SK-N-SH treated with all-trans-retinoic acid at 6 μM for 48 hours (cell line): Measurements from ENCODE around the gene SLC26A2.

ENCODE experiments used
- ATAC-seq: fragments of 200-7000 bp; cut with Tn5 transposase; 3 replicates; pipeline ENCODE4 v1.9.1; 2020; ENCODE audit warnings: mild to moderate bottlenecking, moderate library complexity
- ARNTL ChIP-seq: fragments of 450-650 bp; formaldehyde crosslinking; IDR thresholded peaks from 2 replicates; pipeline ENCODE4 v1.5.0; 2020; ENCODE audit warnings: low read depth, mild to moderate bottlenecking, moderate library complexity, borderline replicate concordance
- BACH2 ChIP-seq: fragments of 250-450 bp; sonication (Bioruptor Pico); IDR thresholded peaks from 2 replicates; pipeline ENCODE4 v1.9.0; 2021; ENCODE audit warnings: mild to moderate bottlenecking, borderline replicate concordance
- CREB5 ChIP-seq: fragments of 250-450 bp; sonication (Bioruptor Pico); IDR thresholded peaks from 2 replicates; pipeline ENCODE4 v1.5.1; 2020; ENCODE audit warnings: low read depth, mild to moderate bottlenecking, moderate library complexity
- CSDC2 ChIP-seq: fragments of 250-450 bp; sonication (Bioruptor Pico); IDR thresholded peaks from 2 replicates; pipeline ENCODE4 v1.5.0; 2020; ENCODE audit warnings: mild to moderate bottlenecking, moderate library complexity
- ESRRG ChIP-seq: fragments of 250-450 bp; sonication (Bioruptor Pico); IDR thresholded peaks from 2 replicates; pipeline ENCODE4 v1.6.1; 2021; ENCODE audit warnings: mild to moderate bottlenecking
- GLIS3 ChIP-seq: fragments of 250-450 bp; sonication (Bioruptor Pico); IDR thresholded peaks from 2 replicates; pipeline ENCODE4 v1.5.0; 2020; ENCODE audit warnings: mild to moderate bottlenecking, moderate library complexity
- ISL1 ChIP-seq: fragments of 250-450 bp; sonication (Bioruptor Pico); IDR thresholded peaks from 2 replicates; pipeline ENCODE4 v2.1.2; 2022; ENCODE audit warnings: mild to moderate bottlenecking, moderate library complexity
- OSR1 ChIP-seq: fragments of 250-450 bp; sonication (Bioruptor Pico); IDR thresholded peaks from 2 replicates; pipeline ENCODE4 v1.8.0; 2022; ENCODE audit warnings: moderate library complexity, mild to moderate bottlenecking, inconsistent platforms
- PATZ1 ChIP-seq: fragments of 250-450 bp; sonication (Bioruptor Pico); IDR thresholded peaks from 2 replicates; pipeline ENCODE4 v1.8.0; 2020; ENCODE audit warnings: mild to moderate bottlenecking, moderate library complexity, borderline replicate concordance
- PPARA ChIP-seq: fragments of 250-450 bp; sonication (Bioruptor Pico); IDR thresholded peaks from 2 replicates; pipeline ENCODE4 v1.5.0; 2020; ENCODE audit warnings: mild to moderate bottlenecking, borderline replicate concordance
- RARB ChIP-seq: fragments of 250-450 bp; sonication (Bioruptor Pico); IDR thresholded peaks from 2 replicates; pipeline ENCODE4 v1.8.0; 2021; ENCODE audit warnings: mild to moderate bottlenecking, moderate library complexity
- SNAI2 ChIP-seq: fragments of 250-450 bp; sonication (Bioruptor Pico); IDR thresholded peaks from 2 replicates; pipeline ENCODE4 v1.5.0; 2020; ENCODE audit warnings: mild to moderate bottlenecking, moderate library complexity
- TCF4 ChIP-seq: fragments of 250-450 bp; sonication (Bioruptor Pico); IDR thresholded peaks from 2 replicates; pipeline ENCODE4 v1.8.0; 2021; ENCODE audit warnings: mild to moderate bottlenecking, moderate library complexity, borderline replicate concordance
- TOX ChIP-seq: fragments of 250-450 bp; sonication (Bioruptor Pico); IDR thresholded peaks from 2 replicates; pipeline ENCODE4 v1.8.0; 2021; ENCODE audit warnings: mild to moderate bottlenecking, moderate library complexity, borderline replicate concordance
- ZC3H10 ChIP-seq: fragments of 250-450 bp; sonication (Bioruptor Pico); IDR thresholded peaks from 2 replicates; pipeline ENCODE4 v1.5.1; 2021; ENCODE audit warnings: mild to moderate bottlenecking, moderate library complexity
- ZFP3 ChIP-seq: fragments of 250-450 bp; sonication (Bioruptor Pico); IDR thresholded peaks from 2 replicates; pipeline ENCODE4 v1.5.0; 2020; ENCODE audit warnings: mild to moderate bottlenecking, moderate library complexity
- ZFP30 ChIP-seq: fragments of 450-650 bp; formaldehyde crosslinking; IDR thresholded peaks from 2 replicates; pipeline ENCODE4 v1.5.0; 2022; ENCODE audit warnings: mild to moderate bottlenecking, moderate library complexity
- ZNF565 ChIP-seq: fragments of 450-650 bp; formaldehyde crosslinking; conservative IDR thresholded peaks from 2 replicates; pipeline ENCODE4 v1.5.0; 2020; ENCODE audit warnings: low read depth, mild to moderate bottlenecking, moderate library complexity
- ZNF70 ChIP-seq: fragments of 450-650 bp; formaldehyde crosslinking; IDR thresholded peaks from 2 replicates; pipeline ENCODE4 v1.5.0; 2020; ENCODE audit warnings: mild to moderate bottlenecking, moderate library complexity
- ZNF8 ChIP-seq: fragments of 450-650 bp; formaldehyde crosslinking; IDR thresholded peaks from 2 replicates; pipeline ENCODE4 v1.5.0; 2020; ENCODE audit warnings: mild to moderate bottlenecking, moderate library complexity
- TF ChIP-seq, protein P1 (sequence below): fragments of 250-450 bp; sonication (Bioruptor Pico); IDR thresholded peaks from 2 replicates; pipeline ENCODE4 v1.5.1; 2021; ENCODE audit warnings: mild to moderate bottlenecking, moderate library complexity
- TF ChIP-seq, protein P2 (sequence below): fragments of 250-450 bp; sonication (Bioruptor Pico); IDR thresholded peaks from 2 replicates; pipeline ENCODE4 v1.8.0; 2021; ENCODE audit warnings: low read depth, mild to moderate bottlenecking, moderate library complexity, borderline replicate concordance

SLC26A2 gene

DNA sequence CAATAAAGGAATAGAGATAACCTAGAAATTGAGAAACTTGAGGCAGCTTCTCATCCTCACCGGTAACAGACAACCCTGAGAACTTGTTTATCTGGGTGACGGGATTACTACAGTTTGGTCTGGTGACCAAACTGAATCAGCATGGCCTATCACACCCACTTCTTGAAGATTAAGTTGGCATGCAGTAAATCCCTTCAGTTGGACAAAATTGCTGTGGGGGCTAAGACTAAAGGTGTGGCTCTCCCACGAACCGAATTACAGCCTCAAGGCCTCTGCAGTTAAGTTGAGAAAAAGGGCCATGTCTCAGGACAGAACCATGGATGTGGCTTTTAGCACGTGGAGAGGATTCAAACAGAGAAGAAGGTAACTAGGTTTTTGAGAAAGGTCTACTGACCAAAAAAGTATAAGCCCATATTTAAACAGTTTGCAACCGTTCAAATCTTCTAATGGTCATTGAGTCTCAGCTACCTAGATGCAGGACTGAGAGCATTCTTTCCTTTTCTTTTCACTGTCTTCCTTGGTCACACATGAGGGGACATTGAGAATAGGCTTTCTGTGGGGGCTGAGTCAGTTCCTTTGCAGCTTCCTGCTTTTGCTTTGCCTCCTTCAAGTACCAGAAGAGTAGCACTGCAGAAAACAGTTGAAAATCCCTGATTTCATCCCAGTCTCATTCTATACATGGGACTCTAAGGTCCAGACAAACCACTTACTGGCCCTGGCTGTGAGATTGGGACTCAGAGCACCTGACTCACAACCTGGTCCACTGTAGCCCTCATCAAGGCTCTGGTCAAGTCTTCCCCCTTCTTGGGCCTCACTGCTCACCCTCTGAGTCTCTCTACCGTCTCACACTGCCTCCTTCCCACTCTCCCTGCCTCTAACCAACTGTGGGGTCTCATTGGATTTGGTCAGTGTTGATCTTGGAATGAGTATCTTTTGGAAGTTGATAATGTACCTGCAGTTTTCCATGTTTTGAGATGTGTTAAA is 46.8 kb upstream of the SLC26A2 start:
- no peak for ATAC-seq
- TF ChIP-seq, protein P1, sequence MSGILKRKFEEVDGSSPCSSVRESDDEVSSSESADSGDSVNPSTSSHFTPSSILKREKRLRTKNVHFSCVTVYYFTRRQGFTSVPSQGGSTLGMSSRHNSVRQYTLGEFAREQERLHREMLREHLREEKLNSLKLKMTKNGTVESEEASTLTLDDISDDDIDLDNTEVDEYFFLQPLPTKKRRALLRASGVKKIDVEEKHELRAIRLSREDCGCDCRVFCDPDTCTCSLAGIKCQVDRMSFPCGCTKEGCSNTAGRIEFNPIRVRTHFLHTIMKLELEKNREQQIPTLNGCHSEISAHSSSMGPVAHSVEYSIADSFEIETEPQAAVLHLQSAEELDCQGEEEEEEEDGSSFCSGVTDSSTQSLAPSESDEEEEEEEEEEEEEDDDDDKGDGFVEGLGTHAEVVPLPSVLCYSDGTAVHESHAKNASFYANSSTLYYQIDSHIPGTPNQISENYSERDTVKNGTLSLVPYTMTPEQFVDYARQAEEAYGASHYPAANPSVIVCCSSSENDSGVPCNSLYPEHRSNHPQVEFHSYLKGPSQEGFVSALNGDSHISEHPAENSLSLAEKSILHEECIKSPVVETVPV (CRISPR knock-in tag): no peak
- TF ChIP-seq RARB (CRISPR knock-in tag) (no peak), SNAI2 (CRISPR knock-in tag) (no peak), ZNF70 (CRISPR knock-in tag) (no peak), CREB5 (no peak), ZNF565 (no peak), ZC3H10 (CRISPR knock-in tag) (no peak), BACH2 (CRISPR knock-in tag) (no peak), TOX (CRISPR knock-in tag) (no peak), ZFP30 (CRISPR knock-in tag) (no peak), GLIS3 (no peak), PPARA (CRISPR knock-in tag) (no peak), ISL1 (CRISPR knock-in tag) (no peak), ZNF8 (CRISPR knock-in tag) (no peak), ARNTL (CRISPR knock-in tag) (no peak), ZFP3 (CRISPR knock-in tag) (no peak)
- TF ChIP-seq, protein P2, sequence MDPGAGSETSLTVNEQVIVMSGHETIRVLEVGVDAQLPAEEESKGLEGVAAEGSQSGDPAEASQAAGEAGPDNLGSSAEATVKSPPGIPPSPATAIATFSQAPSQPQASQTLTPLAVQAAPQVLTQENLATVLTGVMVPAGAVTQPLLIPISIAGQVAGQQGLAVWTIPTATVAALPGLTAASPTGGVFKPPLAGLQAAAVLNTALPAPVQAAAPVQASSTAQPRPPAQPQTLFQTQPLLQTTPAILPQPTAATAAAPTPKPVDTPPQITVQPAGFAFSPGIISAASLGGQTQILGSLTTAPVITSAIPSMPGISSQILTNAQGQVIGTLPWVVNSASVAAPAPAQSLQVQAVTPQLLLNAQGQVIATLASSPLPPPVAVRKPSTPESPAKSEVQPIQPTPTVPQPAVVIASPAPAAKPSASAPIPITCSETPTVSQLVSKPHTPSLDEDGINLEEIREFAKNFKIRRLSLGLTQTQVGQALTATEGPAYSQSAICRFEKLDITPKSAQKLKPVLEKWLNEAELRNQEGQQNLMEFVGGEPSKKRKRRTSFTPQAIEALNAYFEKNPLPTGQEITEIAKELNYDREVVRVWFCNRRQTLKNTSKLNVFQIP: no peak

GRCh38 chr5:149915392-149916260 is 44.9 kb upstream of the SLC26A2 start:
- TF ChIP-seq ESRRG (CRISPR knock-in tag) (no peak), ZNF8 (CRISPR knock-in tag) (no peak), ZNF70 (CRISPR knock-in tag) (no peak), ZNF565 (no peak), CSDC2 (no peak), OSR1 (CRISPR knock-in tag) (no peak), PATZ1 (CRISPR knock-in tag) (no peak), TOX (CRISPR knock-in tag) (no peak)
- TF ChIP-seq, all 23 proteins: peak for 0
- ATAC-seq: peak; percentile 25; the same call in 2 of the 3 replicates

- no peak for TF ChIP-seq OSR1 (CRISPR knock-in tag)
- TF ChIP-seq ZNF565: no peak
- TF ChIP-seq GLIS3: no peak
- no peak for TF ChIP-seq ZFP3 (CRISPR knock-in tag)
- TF ChIP-seq, protein P2: no peak
- TF ChIP-seq ZNF8 (CRISPR knock-in tag): no peak
- TF ChIP-seq TCF4 (CRISPR knock-in tag): no peak
- TF ChIP-seq ARNTL (CRISPR knock-in tag): no peak
- no peak for TF ChIP-seq CREB5
- ATAC-seq: peak; percentile 33; the same call in 1 of the 3 replicates
Observed at GRCh38 chr5:149916334-149917072, 44.1 kb upstream of the SLC26A2 start.
